ENCODE data around the gene PPP6R2.
"Not testable (repeated sequence)": the region's sequence is repeated elsewhere in the genome, so short reads cannot be mapped to it uniquely, and the experiment has no call there.

The PPP6R2 gene

DNA sequence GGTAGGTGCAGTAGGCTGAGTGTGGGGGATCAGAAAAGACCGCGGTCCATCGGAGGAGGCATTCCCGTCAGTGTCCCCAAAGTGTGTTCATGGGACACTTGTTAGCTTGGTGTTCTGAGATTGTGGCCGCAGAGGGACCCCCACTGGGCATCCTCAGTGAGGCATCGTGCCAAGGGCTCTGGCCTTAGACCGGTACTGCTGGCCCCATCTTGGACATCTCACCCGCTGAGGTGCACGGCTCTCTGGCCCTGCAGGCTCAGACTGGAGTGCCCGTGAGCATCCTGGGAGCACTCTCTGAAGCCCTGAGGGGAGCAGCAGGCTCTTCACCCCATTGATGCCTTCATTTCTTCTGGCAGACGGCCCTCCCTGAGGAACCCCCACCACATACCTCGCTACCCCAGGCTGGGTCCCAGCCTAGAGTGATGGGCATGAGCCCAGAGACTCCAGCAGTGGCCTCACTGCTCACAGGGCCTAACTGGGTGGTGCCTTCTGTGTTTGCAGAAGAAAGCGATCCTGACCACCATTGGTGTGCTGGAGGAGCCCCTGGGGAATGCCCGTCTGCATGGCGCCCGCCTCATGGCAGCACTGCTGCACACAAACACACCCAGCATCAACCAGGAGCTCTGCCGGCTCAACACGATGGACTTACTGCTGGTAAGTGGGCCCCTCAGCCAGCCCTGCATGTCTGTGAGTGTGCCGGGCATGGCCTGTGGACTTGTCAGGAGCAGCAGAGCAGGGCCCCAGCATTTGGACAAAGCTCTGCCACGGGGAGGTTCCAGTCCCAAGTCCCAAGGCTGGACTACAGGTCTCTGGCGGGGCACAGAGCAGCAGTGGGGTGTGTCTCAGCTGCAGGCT is 80.1 kb downstream of the PPP6R2 start:
- DNase-seq (ENCODE audit: low read depth in 1 of 2, low spot score in 1 of 2), result no peak

DNA sequence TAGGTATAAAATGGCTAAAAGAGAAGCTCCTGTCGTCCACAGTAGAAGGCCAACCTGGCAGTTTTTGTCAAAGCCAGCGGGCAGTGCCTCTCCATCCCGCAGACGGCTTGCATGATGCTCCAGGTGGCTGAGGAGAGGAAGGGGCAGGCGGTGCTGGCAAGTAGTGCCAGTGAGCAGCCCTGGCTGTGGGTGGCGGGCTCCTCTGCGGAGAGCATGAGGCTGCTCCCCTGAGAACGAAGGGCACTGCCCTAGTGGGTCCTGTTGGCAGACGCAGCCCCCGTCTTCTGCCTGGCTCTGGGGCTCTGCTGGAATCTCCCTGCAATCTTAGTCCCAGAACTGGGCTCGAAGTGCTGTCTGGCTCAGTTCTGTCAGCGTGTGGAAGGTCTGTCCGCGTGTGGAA is 80.8 kb downstream of the PPP6R2 start:
- DNase-seq (ENCODE audit: low read depth in 1 of 2, low spot score in 1 of 2), result no peak

DNA sequence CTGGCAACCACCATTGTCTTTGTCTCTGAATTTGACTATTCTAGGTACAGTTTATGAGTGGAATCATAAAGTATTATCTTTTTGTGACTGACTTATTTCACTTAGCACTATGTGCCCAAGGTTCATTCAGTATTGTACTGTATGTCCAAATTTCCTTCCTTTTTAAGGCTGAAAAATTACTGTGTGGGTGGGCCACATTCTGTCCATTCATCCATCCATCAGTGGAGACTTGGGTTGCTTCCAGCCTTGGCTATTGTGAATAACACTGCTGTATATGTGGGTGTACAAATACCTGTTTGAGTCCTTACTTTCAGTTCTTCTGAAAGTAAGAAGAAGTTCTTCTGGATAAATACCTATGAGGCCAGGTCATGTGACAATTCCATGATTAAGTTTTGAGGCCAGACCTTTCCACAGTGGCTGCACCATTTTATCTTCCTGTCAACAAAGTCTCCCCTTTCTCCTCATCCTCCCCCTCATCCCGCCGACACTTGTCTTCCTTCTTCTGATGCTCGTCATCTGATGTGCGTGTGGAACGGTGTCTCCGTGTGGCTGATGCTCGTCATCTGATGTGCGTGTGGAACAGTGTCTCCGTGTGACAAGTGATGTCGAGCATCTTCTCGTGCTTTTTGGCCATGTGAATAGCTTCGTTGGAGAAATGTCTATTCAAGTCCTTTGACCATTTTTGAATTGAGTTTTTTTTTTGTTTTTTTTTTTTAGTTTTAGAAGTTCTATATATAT is 82.2 kb downstream of the PPP6R2 start:
- DNase-seq (ENCODE audit: low read depth in 1 of 2, low spot score in 1 of 2), result no peak

DNA sequence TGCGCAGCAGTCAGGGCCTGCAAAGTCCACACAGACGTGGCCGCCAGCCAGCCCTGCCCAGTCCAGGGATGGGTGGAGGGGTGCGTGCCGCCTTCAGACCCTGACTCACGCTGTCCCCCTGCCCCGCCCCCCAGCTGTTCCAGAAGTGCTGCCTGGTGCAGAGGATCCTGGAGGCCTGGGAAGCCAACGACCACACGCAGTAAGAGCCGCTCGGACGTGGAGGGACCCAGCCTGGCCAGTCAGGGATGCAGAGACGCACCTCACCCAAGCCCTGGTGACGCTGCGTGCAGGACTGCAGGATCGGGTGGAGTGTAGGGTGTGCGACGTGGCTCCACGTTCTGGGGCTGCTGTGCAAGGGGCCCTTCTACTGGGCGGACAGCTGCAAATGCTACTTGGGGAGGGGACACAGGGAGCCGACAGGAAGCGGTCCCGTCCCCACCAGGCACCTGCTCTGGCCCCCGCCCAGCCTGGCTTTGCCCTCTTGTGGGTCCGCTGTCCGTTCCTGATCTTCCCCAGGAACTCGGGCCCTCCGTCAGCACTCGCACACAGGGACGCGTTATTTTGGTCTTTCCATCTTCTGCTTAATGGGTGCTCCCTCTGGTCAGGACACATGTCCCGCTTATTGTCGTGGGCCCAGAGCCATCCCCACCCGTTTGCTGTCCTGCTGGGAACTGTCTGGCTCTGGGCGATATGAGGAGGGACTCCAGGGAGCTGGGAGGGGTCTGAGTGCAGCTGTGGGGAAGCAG is 89.2 kb downstream of the PPP6R2 start:
- DNase-seq (ENCODE audit: low read depth in 1 of 2, low spot score in 1 of 2), result no peak

DNA sequence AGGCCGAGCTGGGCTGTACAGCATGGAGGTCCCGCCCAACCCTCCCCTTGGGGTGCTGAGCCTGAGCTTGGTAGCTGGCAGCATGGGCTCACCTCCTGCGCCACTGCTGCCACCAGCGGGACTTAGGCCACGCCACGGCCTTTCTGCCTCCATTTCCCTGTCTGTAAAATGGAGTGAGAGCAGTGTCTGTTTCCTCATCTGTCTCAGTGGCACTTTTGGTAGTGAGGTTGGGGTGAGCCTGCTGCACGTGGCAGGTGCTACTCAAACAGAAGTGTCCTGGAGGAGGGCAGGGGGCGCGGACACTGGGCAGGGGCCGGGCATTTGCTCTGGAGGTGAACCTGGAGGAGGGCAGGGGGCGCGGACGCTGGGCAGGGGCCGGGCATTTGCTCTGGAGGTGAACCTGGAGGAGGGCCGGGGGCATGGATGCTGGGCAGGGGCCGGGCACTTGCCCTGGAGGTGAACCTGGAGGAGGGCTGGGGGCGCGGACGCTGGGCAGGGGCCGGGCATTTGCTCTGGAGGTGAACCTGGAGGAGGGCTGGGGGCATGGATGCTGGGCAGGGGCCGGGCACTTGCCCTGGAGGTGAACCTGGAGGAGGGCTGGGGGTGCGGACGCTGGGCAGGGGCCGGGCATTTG is 89.9 kb downstream of the PPP6R2 start:
- DNase-seq (ENCODE audit: low read depth in 1 of 2, low spot score in 1 of 2), result not testable (repeated sequence)

DNA sequence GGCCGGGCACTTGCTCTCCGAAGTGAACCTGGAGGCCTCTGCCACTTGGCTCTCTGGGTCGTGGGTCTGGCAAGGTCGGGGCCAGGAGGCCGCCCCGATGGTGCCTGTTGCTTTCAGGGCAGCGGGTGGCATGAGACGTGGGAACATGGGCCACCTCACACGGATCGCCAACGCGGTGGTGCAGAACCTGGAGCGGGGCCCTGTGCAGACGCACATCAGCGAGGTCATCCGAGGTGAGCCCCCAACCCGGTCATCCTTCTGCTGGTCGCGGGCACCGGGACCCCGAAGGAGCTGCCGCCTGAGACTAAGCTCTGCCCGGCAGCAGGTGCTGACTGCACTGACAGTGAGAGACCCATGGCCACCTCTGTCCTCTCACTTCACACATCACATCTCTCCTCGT is 91.7 kb downstream of the PPP6R2 start:
- no peak for DNase-seq (ENCODE audit: low read depth in 1 of 2, low spot score in 1 of 2)

DNA sequence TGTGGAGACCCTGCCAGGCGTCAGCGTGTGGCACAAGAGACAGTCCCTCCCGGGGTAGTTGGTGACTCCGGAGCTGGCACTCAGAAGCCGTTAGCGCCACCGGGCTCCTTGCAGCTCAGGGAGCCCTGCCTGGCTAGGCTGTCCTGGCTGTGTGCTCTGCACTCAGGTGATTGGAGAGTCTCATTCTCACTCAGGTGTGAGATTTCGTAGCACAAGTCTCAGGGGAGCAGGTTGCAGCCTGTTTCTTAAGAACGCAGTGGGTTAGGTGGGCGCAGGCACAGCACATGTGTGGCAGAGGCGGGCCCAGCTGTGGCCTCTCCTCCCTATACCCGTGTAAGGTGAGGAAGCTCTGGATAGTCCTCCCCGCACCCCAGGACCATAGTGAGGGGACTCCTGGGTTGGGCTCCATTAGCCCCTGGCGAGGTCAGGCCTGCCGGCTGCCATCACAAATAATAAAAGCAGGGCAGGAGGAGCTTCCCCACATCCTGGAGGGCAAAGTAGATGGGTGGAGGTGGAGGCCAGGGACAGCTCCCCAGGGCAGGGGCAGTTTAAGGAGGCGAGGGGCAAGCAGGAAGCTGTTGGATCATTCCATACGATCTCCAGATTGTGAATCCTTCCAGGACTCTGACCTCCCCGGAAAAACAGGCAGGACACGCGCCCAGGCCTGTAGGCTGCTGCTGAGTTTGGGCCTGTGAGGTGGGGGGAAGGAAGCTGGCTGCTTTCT is 92.3 kb downstream of the PPP6R2 start:
- DNase-seq (ENCODE audit: low read depth in 1 of 2, low spot score in 1 of 2), result no peak

DNA sequence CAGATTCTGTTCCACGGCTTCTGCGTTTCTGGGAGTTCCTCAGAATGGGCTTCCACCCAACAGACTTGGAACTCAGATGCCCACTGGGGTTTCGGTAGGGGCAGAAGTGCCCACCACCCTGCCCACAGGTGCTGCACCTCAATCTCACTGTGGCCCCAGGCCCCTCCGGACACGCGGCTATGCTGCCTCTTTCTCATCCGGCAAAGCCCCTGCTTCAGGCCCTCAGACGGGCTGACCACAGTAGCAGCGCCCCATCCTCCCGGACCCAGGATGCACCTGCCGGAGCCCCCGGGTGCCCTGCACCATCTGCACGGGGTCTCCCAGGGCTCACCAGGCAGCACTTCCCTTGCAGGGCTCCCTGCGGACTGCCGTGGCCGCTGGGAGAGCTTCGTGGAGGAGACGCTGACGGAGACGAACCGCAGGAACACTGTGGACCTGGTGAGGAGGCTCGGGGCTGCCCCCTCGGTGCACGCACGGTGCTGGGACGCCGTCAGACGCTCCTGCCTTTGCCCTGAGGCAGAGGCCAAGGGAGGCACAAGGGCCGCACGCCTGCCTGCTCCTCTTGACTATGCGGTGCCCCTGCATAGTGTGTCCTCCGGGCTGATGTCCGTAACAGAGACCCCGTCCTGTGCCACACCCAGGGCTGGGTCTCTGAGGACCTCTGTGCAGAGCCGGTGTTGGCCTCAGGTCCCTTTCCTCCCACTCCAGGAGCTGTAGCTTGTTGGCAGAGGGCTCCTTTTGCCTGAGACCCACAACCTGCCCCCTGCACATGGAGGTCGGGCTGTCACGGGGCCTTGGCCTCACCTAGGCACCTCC is 93.1 kb downstream of the PPP6R2 start:
- DNase-seq (ENCODE audit: low read depth in 1 of 2, low spot score in 1 of 2), result no peak

DNA sequence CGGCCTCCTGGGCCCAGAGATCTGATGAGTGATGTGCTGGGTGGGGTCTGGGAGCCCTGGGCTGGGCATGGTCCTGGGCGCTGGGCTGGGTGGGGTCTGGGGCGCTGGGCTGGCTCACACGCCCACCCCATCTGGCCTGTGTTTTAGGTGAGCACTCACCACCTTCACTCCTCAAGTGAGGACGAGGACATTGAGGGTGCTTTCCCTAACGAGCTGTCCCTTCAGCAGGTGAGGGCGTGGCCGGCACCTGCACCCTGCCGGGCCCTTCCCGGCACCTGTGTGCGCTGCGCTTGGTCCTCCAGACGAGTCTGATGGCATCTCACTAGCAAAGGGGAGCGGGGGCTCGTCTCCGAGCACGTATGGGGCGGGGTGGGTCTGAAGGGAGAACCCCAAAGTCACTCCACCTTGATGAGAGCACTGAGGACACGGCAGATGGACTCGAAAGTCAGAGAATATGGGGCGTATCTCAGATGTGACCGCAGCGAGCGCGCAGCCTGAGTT is 93.8 kb downstream of the PPP6R2 start:
- no peak for DNase-seq (ENCODE audit: low read depth in 1 of 2, low spot score in 1 of 2)

DNA sequence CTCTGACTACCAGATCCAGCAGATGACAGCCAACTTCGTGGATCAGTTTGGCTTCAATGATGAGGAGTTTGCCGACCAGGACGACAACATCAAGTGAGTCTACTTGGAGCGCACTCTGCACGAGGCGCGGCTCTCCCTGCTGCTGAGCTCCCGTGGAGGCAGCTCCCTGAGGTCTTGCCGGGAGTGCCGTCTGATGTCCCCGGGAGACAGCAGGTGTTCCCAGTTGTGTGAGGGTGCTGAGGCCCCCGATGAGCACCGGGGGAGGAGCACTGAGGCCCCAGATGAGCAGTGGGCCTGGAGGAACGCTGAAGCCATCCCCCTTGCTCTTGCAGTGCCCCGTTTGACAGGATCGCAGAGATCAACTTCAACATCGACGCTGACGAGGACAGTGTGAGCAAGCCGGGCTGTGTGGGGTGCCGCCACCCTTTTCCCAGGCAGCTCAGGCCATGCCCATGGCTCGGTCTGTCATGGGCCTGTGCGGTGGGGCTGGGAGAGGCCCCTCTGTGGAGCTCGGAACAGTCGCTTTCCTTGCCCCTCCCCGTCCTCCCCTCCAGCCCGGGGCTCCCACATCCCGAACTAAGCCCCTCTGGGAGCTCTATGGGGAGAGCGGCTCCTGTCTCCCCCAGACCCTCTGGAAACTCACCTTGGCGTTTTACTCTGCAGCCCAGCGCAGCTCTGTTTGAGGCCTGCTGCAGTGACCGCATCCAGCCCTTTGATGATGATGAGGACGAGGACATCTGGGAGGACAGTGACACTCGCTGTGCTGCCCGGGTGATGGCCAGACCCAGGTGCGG is 94.6 kb downstream of the PPP6R2 start:
- DNase-seq (ENCODE audit: low read depth in 1 of 2, low spot score in 1 of 2), result no peak

DNA sequence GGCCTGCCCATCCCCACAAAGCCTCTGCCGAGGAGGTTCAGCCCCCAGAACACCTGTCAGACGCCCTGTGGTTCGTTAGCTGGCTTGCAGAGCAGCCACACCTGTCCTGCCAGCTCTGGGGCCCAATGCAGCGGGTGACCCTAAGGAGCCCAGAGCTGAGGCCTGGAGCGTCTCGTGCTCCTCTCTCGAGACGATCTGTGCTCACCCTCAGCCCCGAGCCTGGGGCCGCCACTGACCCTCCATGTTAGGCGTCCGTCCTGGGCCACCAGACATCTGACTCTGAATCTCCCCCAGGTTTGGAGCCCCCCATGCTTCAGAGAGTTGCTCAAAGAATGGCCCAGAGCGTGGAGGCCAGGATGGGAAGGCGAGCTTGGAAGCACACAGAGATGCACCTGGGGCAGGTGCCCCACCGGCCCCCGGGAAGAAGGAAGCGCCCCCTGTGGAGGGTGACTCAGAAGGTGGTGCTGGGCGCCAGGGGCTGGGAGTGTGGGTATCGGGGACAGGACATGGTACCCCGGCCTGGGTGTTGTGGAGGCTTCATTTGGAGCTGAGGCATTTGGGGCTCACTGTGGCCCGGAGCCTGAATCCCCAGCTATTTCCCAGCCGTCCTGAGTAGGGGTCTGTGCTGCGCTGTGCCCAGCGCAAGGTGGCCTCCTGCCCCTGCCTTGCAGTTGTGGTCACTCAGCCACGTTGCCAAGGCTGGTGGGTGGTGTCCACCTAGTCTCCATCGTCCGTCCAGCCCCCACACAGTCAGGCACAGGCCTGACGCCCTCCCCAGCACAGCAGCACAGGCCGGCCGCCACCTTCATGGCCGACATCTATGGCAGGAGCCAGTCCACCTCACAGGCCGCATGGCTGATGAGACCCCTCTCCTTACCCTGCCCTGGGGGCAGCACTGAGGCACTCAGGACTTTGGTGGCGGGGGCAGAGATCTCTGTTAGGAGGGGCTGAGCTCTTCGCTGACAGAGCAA is 95.5 kb downstream of the PPP6R2 start:
- no peak for DNase-seq (ENCODE audit: low read depth in 1 of 2, low spot score in 1 of 2)

DNA sequence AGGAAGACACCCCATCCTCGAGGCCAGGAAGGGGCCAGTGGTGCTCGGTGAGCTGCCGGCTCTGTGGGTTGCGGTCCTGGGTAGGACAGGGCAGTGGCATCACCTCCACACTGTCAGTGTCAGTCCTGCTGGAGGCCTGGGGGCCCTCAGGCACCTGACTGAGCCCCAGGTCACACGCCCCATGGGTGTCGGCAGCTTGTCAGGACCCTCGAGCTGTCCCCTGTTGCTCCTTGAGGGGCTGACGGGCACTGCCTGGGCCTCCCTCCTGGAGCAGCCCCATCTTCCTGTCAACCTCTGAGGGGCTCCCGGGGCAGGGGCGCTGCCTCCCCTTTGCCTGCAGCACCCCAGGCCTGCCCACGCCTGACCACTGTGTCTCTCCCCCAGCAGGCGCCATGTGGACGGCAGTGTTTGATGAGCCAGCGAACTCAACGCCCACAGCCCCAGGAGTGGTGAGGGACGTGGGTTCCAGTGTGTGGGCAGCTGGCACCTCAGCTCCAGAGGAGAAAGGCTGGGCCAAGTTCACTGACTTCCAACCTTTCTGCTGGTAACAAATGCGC is 96.3 kb downstream of the PPP6R2 start:
- no peak for DNase-seq (ENCODE audit: low read depth in 1 of 2, low spot score in 1 of 2)

DNA sequence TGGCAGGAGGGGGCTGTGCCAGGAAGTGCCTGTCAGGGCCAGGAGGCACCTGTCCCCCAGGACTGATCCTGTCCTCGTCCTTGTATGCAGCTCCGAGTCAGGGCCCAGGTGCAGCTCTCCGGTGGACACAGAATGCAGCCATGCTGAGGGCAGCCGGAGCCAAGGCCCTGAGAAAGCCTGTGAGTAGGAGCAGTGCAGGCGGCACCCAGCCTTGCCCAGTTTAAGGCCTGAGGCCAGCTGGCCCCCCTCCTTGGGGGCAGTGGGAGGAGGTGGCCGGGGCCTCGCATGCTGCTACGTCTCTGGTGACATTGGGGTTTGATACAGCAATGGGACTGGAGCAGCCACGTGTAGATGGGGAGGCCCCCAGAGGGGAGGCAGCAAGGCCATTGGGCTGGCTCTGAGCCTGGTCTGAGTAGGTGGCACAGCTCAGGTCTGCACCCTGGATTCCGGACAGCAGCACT is 96.8 kb downstream of the PPP6R2 start:
- DNase-seq (ENCODE audit: low read depth in 1 of 2, low spot score in 1 of 2), result no peak

DNA sequence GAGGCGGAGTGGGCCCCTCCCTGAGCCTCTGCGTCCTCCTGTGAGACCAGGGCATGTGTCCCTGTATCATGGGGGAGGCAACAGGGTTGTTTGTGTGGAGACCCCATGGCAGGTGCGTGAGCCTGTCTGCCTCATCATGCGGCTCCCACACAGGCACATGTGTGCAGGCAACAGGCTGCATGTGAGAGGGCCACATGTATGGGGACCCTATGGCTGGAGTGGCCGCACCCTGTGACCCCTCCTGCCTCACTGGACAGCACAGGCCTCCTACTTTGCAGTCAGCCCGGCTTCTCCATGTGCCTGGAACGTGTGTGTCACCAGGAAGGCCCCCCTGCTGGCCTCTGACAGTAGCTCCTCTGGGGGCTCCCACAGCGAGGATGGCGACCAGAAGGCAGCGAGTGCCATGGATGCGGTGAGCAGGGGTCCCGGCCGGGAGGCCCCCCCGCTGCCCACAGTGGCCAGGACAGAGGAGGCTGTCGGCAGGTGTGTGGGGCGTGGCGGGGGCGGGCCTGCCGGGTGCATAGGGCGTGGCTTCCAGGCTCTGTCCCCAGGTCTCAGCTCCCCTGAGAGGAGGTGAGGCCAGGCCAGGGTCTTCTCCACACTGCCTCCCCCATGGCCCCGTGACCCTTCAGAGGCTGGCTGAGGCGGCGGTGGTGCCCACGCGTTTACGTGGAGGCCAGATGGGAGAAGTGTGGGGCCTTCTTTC is 97.6 kb downstream of the PPP6R2 start:
- DNase-seq (ENCODE audit: low read depth in 1 of 2, low spot score in 1 of 2), result no peak

DNA sequence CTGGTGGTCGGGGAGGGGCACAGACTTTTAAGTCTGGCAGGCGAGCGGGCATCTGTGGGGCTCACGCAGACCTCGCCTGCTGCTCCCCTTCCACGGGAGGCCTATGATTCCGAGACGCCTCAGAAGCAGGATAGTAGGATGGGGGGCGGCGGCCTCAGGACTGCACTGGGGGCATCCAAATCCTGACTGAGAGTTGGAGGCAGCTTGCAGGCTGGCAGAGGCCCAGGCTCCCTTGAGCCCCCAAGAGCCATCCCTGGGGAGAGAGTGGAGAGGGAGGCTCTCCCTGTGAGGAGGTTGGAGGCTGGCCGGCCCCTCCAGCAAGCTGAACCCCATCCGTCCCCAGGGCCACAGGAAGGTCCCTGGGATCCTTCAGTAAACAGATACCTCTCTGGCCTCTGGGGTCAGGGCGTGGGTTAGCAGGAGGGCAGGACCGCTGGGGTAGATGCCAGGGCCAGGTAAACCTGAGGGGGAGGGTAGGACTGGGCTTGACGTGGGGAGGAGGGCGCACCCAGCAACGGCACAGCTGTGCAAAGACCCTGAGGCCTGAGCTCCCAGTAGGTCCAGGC is 98.4 kb downstream of the PPP6R2 start:
- DNase-seq (ENCODE audit: low read depth in 1 of 2, low spot score in 1 of 2), result no peak

DNA sequence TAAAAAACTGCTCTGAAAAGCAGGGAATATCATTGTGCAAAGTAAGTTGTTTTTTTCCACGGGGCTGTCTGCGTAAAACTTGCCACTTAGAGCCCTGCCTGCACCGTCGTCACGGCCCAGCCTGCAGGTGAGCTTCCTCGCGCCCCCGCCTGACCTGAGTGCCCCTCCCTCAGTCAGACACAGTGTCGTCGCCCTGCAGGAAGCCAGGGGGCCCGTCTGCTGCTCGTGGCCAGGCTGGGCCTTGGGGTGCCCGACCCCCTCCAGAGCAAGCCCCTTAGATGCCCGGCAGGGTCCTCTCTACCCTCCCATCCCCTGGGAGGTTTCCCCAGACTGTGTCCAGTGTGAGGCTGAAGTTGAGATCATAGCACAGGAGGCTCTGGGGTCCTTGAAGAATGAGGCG is 100.1 kb downstream of the PPP6R2 start:
- no peak for DNase-seq (ENCODE audit: low read depth in 1 of 2, low spot score in 1 of 2)
